ENCODE results near the gene NOM1.

NOM1 gene

DNA sequence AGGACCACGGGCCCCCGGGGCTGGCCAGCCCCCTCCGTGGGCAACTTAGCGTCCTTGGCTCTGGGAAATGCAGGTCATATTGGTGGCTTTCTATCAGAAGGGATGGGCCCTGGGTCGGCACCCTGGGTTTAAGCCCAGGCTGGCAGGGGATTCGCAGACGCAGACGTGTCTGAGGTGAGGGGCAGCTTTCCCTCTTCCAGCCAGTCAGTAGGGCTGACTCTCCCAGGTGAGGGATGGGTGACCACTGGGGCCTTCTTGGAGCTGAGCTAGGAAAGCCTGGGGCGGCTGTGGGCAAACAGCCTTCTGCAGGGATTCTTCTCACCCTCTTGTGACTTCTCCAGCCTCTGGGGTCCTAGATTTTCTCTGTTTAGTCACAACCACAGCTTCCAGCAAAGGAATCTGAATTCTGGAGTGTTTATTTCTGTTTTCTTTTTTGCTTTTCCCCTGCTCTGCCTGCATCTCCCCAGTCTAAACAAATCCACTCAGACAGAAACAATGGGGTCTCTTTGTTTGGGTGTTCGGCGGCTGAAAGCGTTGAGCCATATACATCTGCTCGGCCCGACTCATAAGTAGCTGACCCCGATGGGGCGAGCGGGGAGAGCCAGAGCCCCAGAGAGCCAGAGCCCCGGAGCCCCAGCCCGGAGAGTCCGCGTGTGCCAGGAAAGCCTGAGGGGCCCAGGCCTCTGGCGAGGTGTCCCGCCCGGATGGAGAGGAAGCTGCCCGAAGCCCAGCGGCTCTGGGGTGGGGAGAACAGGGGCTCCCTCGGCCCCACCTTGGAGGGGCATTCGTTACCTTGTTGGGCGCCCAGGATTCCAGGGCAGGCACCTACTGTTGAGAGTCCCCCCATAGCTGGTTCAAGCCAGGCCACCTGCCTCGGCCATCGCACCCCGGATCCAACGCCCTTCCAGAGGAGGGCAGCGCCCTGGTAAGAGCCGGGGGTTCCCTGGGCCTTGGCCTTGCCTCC, 59.0 kb downstream of the NOM1 start:
- no peaks in the 10 kb centered on the region for H3K4me1 ChIP-seq (ENCODE audit: insufficient read depth, low read length)
- H3K9ac ChIP-seq (ENCODE audit: low read length): no peak overlapping the region
- H3K9me3 ChIP-seq (ENCODE audit: low read length): no peaks in the 10 kb centered on the region
- H3K4me3 ChIP-seq (ENCODE audit: low read depth in 1 of 2, low read length in 2 of 2): no peak overlapping the region
- H3K27ac ChIP-seq (ENCODE audit: low read depth, low read length): no peak overlapping the region
- peaks cover 23 to 84% of the 10 kb centered on the region in 2 donors for H3K27me3 ChIP-seq (ENCODE audit: control insufficient read depth in 1 of 2, insufficient read depth in 2 of 2, low read length in 2 of 2)
- H3K36me3 ChIP-seq (ENCODE audit: insufficient read depth, low read length): no peaks in the 10 kb centered on the region

DNA sequence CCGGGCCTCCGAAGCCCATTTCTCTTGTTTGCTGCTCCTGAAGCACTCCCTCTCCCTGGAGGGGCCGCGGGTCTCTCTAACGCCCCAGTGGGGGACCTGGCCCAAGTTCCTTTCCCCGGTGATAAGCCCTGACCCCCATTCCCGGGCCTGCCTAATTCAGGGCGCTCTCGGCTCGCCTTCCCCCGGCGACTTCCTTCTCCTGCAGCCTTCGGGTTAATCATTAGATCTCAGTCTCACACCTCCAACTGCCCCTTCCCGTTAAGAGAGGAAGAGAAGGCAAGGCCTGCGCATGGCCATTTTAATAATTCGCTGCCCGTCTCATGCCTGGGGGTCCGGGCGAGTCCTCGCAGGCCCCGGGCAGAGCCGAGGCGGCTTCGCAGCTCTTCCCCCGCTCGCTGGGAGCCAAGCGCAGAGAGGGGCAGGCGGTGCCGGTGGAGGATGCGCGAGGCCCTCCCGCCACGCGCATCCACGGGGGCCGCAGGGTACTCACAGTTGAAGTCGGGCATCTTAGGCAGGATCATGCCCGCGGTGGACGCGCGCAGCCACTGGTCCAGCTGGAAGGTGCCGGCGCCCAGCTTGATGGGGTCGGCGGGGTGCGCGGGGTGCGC, 59.8 kb downstream of the NOM1 start:
- Histone ChIP-seq H3K4me3 (ENCODE audit: low read depth in 1 of 2, low read length in 2 of 2) (no peak overlapping the region), H3K27me3 (ENCODE audit: control insufficient read depth in 1 of 2, insufficient read depth in 2 of 2, low read length in 2 of 2) (peaks cover 16 to 84% of the 10 kb centered on the region in 2 donors), H3K27ac (ENCODE audit: low read depth, low read length) (no peak overlapping the region), H3K36me3 (ENCODE audit: insufficient read depth, low read length) (no peaks in the 10 kb centered on the region), H3K4me1 (ENCODE audit: insufficient read depth, low read length) (no peaks in the 10 kb centered on the region), H3K9me3 (ENCODE audit: low read length) (no peaks in the 10 kb centered on the region), H3K9ac (ENCODE audit: low read length) (no peak overlapping the region)

DNA sequence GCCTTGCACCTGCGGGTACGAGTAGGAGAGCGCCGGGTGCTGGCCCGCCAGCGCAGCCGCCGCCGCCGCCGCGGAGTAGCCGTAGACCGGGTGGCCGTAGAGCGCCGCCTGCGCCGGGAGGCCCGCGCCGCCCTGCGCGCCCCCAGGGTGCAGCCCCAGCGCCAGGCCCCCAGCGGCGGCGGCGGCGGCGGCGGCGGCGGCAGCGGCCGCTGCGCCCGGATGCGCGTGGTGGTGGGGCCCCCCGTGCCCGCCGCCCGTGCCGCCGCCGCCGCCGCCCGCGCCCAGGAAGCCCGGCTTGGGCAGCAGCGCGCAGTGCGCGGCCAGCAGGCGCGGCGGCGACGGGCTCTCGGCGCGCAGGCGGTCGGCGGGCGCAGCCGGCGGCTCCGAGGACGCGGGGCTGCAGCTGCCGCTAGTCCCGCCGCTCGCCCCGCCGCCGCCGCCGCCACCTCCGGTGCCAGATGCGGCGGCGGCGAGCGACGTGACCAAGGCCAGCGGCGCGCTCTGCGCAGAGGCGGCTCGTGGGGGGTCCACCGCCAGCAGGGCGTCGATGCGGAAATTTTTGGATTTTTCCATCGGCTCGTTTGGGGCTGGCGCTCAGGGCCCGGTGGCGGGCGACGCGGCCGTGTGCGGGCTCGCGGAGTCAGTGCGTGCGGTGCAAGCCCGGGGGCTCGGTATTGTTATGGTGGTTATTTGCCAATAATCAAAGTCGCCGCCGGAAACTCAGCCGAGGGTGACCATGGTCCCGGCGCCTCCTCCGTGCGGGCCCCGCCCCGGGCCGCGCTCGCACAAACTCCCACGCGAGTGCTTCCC, 60.5 kb downstream of the NOM1 start:
- no peak overlapping the region for H3K4me3 ChIP-seq (ENCODE audit: low read depth in 1 of 2, low read length in 2 of 2)
- no peak overlapping the region for H3K9ac ChIP-seq (ENCODE audit: low read length)
- H3K36me3 ChIP-seq (ENCODE audit: insufficient read depth, low read length): no peaks in the 10 kb centered on the region
- no peak overlapping the region for H3K27ac ChIP-seq (ENCODE audit: low read depth, low read length)
- H3K4me1 ChIP-seq (ENCODE audit: insufficient read depth, low read length): no peaks in the 10 kb centered on the region
- H3K9me3 ChIP-seq (ENCODE audit: low read length): no peaks in the 10 kb centered on the region
- H3K27me3 ChIP-seq (ENCODE audit: control insufficient read depth in 1 of 2, insufficient read depth in 2 of 2, low read length in 2 of 2): peaks cover 18 to 84% of the 10 kb centered on the region in 2 donors

DNA sequence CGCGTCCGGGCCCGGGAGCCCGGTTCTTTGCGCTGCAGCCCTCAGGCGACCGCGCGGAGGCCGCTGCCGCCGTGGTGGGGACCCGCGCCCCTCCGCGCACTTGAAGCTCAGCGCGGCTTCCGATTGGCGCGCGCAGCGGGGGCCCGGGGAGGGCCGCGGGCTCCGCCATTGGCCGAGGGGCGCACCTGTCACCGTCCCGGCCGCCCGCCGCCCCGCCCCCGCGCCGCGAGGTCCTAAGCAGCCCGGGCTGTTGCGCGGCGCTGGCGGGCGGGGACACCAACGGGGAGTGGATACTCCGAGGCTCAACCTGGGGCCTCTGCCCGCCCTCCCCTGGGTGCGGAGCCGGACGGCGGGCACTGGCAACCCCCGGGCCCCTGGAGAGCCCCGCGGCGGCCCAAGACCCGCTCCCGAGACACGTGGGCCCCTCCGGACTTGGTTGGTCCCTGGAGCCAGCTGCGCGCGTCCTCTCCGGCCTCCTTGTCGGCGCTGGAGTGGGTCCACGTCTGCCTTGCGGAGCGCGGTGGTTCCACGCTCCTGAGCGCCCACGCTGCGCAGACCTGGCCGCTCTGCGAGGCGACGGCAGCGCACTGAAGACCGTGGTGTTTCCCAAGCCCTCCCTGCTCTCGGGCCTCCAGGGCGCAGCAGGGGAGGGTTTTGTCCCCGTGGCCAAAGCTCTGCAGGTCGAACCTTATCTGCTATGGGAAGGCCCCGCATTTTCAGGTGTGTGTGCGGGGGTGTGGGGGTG, 61.2 kb downstream of the NOM1 start, which contains the start of gene MNX1:
TSS of gene MNX1 (minus strand) at position 76 of the 745 bp plus-strand sequence. CDS start 313 bp downstream, outside the sequence.
- Histone ChIP-seq H3K27ac (ENCODE audit: low read depth, low read length) (no peak within 1 kb of the TSS), H3K4me3 (ENCODE audit: low read depth in 1 of 2, low read length in 2 of 2) (no peak within 1 kb of the TSS), H3K4me1 (ENCODE audit: insufficient read depth, low read length) (no peaks in the 10 kb centered on the region), H3K36me3 (ENCODE audit: insufficient read depth, low read length) (no peaks in the 10 kb centered on the region), H3K9ac (ENCODE audit: low read length) (no peak within 1 kb of the TSS), H3K27me3 (ENCODE audit: control insufficient read depth in 1 of 2, insufficient read depth in 2 of 2, low read length in 2 of 2) (peaks cover 17 to 86% of the 10 kb centered on the region in 2 donors), H3K9me3 (ENCODE audit: low read length) (no peaks in the 10 kb centered on the region)

DNA sequence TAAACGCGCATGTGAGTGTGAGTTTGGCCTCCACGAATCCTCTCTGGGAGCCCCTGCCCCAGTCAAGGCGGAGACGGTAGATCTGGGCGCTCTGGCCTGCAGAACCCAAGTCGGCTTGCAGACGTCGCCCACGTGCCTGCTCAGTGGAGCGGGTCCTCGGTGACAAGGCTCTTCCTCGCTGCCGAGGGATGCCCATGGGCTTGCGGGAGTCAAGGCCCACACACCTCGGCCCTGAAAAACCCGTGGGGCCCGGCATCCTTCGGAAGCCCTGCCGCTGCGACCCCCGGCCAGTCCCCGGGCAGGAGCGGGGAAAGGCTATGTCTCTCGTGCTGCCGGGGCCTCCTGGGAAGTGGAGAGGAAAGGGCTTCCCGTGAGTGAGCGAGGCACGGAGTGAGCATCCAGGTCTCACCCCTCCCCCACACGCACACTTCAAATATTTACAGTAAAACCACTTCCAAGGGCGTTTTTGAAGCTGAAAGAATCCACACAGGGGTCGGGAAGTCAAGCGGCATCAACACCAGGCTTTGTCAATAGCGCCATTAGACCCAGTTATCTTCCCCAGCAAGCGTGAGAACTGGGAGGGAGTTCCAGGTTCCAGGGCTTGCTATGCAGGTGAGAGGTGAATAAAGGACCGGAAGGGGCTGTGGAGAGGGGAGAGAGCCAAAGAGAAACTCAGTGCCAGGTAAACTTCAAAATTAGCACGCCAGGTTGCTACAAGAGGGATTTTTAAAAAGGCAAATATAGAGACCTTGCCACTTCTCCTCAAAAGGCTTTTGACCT, 62.0 kb downstream of the NOM1 start:
- no peaks in the 10 kb centered on the region for H3K36me3 ChIP-seq (ENCODE audit: insufficient read depth, low read length)
- H3K4me3 ChIP-seq (ENCODE audit: low read depth in 1 of 2, low read length in 2 of 2): no peak overlapping the region
- no peak overlapping the region for H3K9ac ChIP-seq (ENCODE audit: low read length)
- peaks cover 19 to 86% of the 10 kb centered on the region in 2 donors for H3K27me3 ChIP-seq (ENCODE audit: control insufficient read depth in 1 of 2, insufficient read depth in 2 of 2, low read length in 2 of 2)
- H3K4me1 ChIP-seq (ENCODE audit: insufficient read depth, low read length): no peaks in the 10 kb centered on the region
- no peaks in the 10 kb centered on the region for H3K9me3 ChIP-seq (ENCODE audit: low read length)
- H3K27ac ChIP-seq (ENCODE audit: low read depth, low read length): no peak overlapping the region

DNA sequence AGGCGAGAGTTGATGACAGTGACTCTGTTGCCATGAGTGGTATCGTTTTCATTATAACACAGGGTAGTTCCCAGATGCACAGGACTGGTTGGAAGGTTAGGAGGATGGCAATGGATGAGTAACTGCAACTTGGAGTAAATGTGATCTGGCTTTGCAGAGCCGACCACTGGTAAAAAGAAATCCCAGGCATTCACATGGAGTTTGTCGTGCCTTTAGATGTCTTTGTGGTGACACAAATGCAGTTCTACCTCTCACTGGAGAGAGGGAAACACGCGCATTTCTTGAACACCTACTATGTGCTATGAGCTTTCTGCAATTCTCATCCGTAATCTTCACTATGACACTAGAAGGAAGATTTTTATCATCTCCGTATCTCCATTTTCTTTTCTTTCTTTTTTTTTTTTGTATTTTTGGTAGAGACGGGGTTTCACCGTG, 62.6 kb downstream of the NOM1 start:
- Histone ChIP-seq H3K4me3 (ENCODE audit: low read depth in 1 of 2, low read length in 2 of 2) (no peak overlapping the region), H3K9ac (ENCODE audit: low read length) (no peak overlapping the region), H3K36me3 (ENCODE audit: insufficient read depth, low read length) (no peaks in the 10 kb centered on the region), H3K9me3 (ENCODE audit: low read length) (no peaks in the 10 kb centered on the region), H3K27me3 (ENCODE audit: control insufficient read depth in 1 of 2, insufficient read depth in 2 of 2, low read length in 2 of 2) (peaks cover 19 to 86% of the 10 kb centered on the region in 2 donors), H3K4me1 (ENCODE audit: insufficient read depth, low read length) (no peaks in the 10 kb centered on the region), H3K27ac (ENCODE audit: low read depth, low read length) (no peak overlapping the region)

- Histone ChIP-seq H3K9ac (ENCODE audit: low read length) (no peak overlapping the region), H3K4me3 (ENCODE audit: low read depth in 1 of 2, low read length in 2 of 2) (no peak overlapping the region), H3K9me3 (ENCODE audit: low read length) (no peaks in the 10 kb centered on the region), H3K36me3 (ENCODE audit: insufficient read depth, low read length) (no peaks in the 10 kb centered on the region), H3K27ac (ENCODE audit: low read depth, low read length) (no peak overlapping the region), H3K27me3 (ENCODE audit: control insufficient read depth in 1 of 2, insufficient read depth in 2 of 2, low read length in 2 of 2) (peaks cover 19 to 86% of the 10 kb centered on the region in 2 donors), H3K4me1 (ENCODE audit: insufficient read depth, low read length) (no peaks in the 10 kb centered on the region)
Observed at GRCh38 chr7:157013101-157013500, 63.6 kb downstream of the NOM1 start.

DNA sequence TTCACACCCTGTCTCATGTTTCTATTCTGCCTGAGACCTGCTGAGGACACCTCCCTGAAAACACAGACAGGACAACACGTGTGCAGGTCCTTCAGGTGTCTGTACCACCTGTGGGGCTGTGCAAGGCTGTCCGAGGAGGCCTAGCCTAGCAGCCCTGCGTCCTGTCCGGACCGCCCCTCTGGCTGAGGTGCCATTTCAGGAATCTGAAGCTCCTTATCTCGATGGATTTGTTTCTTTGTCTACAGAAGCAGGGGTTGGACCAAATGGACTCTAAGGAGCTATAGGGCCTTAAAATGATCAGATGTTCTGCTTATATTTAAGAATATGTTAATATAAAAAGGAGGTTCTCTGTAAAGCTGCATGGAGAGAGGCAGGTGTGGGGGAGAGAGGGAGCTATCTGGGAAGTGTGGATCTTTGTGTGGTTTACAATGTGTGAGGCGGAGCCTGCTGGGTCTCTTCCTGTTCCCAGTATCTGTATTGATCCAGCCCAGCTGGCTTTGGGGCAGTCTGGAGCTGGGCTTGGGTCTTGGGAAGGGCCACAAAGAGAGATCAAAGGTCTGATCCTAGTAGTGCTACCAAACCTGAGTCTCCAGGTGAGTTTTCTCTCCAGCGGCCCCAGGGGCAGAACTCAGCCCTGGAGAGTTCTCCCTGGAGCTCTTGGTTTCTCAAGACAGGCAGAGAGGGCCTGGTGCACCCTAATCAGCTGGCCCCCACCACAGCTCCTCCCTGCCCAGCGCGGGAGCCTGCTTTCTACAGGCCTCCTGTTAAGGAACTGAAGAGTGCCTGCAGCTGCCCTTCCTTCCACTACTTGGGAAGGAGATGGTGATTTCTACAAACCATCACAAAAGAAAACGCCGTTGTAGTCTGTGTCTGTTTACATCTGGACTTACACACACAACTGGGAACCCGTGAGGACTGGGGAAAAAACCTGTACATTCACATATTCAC, 64.4 kb downstream of the NOM1 start:
- Histone ChIP-seq H3K9ac (ENCODE audit: low read length) (no peak overlapping the region), H3K27ac (ENCODE audit: low read depth, low read length) (no peak overlapping the region), H3K9me3 (ENCODE audit: low read length) (no peaks in the 10 kb centered on the region), H3K27me3 (ENCODE audit: control insufficient read depth in 1 of 2, insufficient read depth in 2 of 2, low read length in 2 of 2) (peaks cover 24 to 86% of the 10 kb centered on the region in 2 donors), H3K4me1 (ENCODE audit: insufficient read depth, low read length) (peaks cover 3% of the 10 kb centered on the region), H3K36me3 (ENCODE audit: insufficient read depth, low read length) (no peaks in the 10 kb centered on the region), H3K4me3 (ENCODE audit: low read depth in 1 of 2, low read length in 2 of 2) (no peak overlapping the region)

DNA sequence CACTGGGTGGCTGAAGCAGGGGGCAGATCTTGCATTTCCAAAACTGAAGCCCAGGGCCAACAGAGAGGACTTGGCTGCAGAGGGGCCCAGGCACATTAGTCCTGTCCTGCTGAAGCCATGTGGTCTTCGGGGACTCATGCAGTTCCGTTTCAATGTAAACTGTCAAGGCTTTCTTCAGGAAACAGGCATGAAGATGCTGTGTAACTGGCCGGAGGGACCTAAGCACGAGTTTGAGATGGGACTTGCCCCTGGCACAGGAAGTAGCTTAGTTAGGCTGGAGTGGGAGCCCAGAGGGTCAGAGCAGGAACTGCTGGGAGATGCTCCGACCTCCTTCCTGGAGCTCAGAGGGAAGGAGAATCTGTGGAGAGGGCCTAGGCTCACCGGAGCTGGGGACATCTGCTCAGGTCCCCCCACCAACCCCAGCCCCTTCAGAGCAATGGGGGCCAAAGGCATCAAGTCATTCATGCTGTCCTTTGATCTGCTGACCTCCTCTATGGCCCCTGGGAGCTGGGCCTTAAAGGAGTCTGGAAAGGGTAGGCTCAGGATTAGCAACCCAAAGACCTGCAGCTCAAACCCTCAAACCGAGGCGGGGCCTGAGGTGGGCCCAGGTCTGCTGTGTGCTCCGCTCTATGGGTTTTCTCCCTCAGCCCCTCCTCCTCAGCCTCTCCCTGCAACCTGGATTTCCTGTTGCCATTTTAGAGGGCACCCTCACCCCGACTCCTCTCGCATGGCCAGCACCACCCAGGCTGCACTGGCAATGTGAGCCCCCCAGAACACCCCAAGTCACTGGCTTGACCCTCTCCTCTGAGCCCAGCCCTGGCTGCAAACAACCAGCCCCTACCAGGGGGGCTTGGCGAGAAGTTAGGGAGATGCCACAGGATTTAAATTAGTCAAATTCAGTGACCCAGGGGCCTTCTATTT, 65.4 kb downstream of the NOM1 start:
- Histone ChIP-seq H3K4me3 (ENCODE audit: low read depth in 1 of 2, low read length in 2 of 2) (no peak overlapping the region), H3K9ac (ENCODE audit: low read length) (no peak overlapping the region), H3K36me3 (ENCODE audit: insufficient read depth, low read length) (no peaks in the 10 kb centered on the region), H3K4me1 (ENCODE audit: insufficient read depth, low read length) (peaks cover 6% of the 10 kb centered on the region), H3K9me3 (ENCODE audit: low read length) (no peaks in the 10 kb centered on the region), H3K27me3 (ENCODE audit: control insufficient read depth in 1 of 2, insufficient read depth in 2 of 2, low read length in 2 of 2) (peaks cover 34 to 89% of the 10 kb centered on the region in 2 donors), H3K27ac (ENCODE audit: low read depth, low read length) (no peak overlapping the region)

All from muscle layer of colon (tissue), 2 donors.